NCI-H2171 treated with DMSO at 0.1 percent for 48 hours (cell line): ENCODE results near the gene RSPH1.

Experiments
- DNase-seq: peaks from one replicate; lab custom pipeline; 2025; lab: John Stamatoyannopoulos, UW

The RSPH1 gene

DNA sequence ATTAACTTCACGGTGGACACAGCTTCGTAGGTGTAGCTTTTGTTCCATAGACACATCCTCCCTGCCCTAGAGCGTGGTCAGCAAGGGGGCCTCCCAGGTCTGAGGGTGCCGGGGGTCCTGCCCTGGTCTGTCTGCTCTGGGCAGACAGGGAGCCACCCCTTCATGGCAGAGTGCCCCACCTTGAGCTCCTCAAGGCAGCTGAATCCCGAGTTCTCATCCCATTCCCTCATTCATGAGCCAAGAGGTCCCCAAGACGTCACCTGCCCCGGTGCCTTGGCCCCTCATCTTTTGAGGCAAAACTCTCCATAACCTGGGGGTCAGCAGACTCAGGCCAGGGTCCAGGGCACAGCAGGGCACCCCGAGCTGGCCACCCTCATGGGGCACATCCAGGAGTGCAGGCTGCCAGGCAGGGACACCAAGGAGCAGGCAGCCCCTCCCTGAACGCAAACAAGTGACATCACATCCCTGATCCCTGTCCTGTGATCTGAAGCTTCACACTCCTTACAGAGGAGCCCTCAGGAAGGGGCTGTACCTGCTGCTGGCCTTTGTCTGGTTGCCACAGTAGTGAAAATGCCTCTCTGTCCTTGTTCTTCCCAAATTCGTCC is 69.0 kb downstream of the RSPH1 start:
- DNase-seq, result no peak

DNA sequence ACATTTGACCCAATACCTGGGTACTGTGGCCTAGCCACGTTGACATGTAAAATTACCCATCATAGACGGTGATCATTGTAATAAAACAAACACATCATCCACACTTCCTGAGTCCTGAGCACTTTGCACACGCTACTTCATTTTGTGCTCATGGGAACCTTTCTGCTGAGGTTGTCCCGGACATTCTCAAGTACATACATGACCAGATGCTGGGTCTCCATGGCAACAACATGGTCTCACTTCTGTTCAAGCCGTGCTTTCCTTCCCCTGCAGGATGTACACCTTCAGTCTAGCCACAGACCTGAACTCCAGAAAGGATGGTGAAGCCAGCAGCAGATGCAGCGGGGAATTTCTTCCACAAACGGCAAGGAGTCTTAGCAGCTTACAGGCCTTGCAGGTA is 69.6 kb downstream of the RSPH1 start:
- no peak for DNase-seq

DNA sequence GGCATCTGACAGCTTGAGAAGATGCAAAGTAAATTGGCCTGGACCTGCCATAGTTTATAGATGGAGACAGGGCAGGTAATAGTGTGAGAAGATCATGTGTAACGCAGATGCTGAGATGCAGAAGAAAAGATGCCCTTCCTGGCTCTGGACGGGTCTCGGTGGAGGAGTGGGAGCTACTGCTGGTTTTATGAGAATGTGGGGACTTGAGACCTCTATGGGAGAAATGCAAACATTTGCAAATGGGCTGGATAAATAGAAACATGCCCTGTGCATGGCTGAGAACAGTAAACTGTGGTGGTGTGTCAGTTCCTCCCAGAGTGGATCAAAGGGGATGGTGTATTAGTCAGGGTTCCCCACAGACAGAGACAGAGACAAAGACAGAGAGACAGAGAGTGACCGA is 70.4 kb downstream of the RSPH1 start:
- DNase-seq, result no peak

DNA sequence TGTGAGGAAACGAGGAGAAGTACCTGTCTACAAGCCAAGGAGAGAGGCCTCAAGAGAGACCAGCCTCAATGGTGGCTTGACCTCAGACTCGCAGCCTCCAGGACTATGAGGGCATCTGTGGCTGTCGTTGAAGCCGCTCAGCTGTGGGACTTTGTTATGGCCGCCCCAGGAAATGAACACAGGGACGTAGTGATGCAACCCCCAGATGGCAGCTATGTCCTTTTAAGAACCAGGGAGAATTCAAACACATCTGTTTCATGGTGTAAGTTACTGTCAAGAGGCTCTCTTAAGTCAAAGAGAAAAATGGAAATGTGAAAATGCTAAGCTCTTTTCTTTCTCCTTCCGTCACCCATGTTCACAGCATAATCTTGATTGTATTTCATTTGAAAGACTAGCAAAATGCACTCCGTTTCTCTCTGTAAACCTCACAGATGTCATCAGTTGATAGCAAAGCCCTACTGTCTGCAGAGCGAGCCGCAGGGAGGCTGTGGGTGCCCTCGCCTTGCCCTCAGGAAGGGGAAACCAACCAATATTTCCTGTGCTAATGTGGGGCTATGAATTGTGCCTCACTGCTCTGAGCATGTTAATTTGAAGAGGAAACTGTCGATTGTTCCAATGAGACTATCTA is 71.0 kb downstream of the RSPH1 start:
- peak; percentile 42 for DNase-seq

DNA sequence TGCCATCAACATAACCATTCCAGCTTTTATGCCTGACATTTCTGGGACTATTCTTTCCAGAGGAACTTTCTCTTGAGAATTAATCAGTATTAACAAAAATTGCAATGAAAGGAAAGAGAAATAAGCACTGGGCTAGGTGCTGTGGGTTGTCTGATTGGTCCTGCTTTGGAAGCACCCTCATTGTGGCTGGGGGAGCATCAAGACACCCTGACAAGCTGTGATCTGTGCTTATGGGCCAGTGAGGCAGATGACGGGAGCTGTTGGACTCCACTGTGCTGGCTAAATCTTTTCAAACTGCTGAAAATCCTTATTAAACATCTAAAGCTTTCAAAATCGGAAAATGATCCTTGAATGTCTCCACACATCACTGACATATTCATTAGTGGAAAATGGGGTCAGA is 72.3 kb downstream of the RSPH1 start:
- no peak for DNase-seq

DNA sequence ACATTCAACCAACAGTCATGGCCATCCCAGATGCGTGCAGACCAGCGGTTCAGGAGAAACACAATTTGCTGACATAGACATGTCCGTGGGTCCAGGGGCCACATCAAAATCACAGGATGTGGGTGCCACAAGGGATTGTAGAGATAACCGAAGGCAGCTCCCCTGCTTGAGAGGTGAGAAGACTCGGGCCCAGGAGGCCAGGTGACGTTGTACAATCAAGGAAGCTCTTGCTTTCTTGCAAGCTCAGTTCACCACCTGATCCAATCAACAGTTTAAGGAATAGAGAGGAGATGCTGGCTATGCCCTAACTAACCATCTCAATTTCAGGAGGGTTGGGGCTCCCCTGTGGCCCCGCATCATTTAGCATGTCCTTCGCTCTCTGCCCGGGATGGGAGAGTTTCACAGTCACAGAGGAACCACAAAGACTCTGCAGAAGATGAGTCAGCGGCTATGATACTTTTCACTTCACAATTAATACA is 72.8 kb downstream of the RSPH1 start:
- DNase-seq, result no peak
